OCI-LY3 (cell line): ENCODE data around the gene TMEM94.

Source experiments
- EZH2phosphoT487 ChIP-seq: fragments of 200-600 bp; shearing (Covaris generic); IDR thresholded peaks from 2 replicates; pipeline ENCODE4 v1.6.1; 2018; ENCODE audit warnings: antibody characterized with exemption, mixed run types, low read depth
- TF ChIP-seq, protein P1 (sequence below): fragments of 200-600, 300-600 bp; sonication (generic); IDR thresholded peaks from 2 replicates; pipeline ENCODE4 v1.5.1; 2014; ENCODE audit warnings: antibody characterized with exemption, low read length, low read depth

DNA sequence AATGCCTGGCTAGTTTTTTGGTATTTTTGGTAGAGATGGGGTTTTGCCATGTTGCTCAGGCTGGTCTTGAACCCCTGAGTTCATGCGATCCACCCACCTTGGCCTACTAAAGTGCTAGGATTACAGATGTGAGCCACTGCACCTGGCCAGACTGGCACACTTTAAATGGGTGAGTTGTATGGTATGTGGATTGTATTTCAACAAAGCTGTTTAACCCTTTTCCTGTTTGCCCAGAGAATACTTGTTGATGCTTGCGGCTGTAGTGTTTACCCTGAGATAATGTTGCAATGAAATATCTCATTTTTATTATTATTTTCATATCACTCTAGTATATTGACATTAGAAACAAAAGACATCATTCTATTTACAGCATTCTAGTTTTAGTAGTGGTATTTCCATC lies 17.1 kb upstream of the TMEM94 start:
- TF ChIP-seq, protein P1, sequence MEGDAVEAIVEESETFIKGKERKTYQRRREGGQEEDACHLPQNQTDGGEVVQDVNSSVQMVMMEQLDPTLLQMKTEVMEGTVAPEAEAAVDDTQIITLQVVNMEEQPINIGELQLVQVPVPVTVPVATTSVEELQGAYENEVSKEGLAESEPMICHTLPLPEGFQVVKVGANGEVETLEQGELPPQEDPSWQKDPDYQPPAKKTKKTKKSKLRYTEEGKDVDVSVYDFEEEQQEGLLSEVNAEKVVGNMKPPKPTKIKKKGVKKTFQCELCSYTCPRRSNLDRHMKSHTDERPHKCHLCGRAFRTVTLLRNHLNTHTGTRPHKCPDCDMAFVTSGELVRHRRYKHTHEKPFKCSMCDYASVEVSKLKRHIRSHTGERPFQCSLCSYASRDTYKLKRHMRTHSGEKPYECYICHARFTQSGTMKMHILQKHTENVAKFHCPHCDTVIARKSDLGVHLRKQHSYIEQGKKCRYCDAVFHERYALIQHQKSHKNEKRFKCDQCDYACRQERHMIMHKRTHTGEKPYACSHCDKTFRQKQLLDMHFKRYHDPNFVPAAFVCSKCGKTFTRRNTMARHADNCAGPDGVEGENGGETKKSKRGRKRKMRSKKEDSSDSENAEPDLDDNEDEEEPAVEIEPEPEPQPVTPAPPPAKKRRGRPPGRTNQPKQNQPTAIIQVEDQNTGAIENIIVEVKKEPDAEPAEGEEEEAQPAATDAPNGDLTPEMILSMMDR = no peak
- TF ChIP-seq EZH2phosphoT487 = no peak
